Testis (tissue), 2 donors: ENCODE results near the gene DGKZ.

Experiments used
- CTCF ChIP-seq, 3 experiments: fragments of 450-650 bp in 2 of 3; fragments of 200-600 bp in 1 of 3; sonication (generic) in 1 of 3; IDR thresholded peaks; one replicate each; pipeline ENCODE4 v1.5.1; 2016 to 2019; ENCODE audit warnings: antibody characterized with exemption in 3 of 3, mild to moderate bottlenecking in 2 of 3, moderate library complexity in 1 of 3
- POLR2A ChIP-seq: fragments of 450-650 bp; IDR thresholded peaks from one replicate; pipeline ENCODE4 v1.6.1; 2017; ENCODE audit warnings: antibody characterized with exemption, mild to moderate bottlenecking, moderate library complexity

- TF ChIP-seq POLR2A, result no peak
- no peak for TF ChIP-seq CTCF (IDR thresholded peaks at IDR 0.05)
Observed at GRCh38 chr11:46343520-46343919, 3.7 kb upstream of the DGKZ start.
